SU-DHL-6 (cell line): Measurements from ENCODE around the gene KCND3.

Experiments used
- H2AFZ ChIP-seq: fragments of 200-600 bp; sonication (generic); 2 replicates; pipeline ENCODE4 v1.6.1; 2014; ENCODE audit warnings: low read depth, mild to moderate bottlenecking, moderate library complexity, mixed read lengths, antibody characterized with exemption, low read length; ENCODE audit not compliant: severe bottlenecking
- H3F3A ChIP-seq: fragments of 200-600 bp; shearing (Covaris generic); 2 replicates; pipeline ENCODE4 v1.6.0; 2016; ENCODE audit warnings: antibody characterized with exemption, mild to moderate bottlenecking; ENCODE audit not compliant: insufficient read depth
- H3K27ac ChIP-seq: fragments of 200-600 bp; sonication (generic); 2 replicates; pipeline ENCODE4 v1.5.1; 2016; ENCODE audit warnings: low read depth, mild to moderate bottlenecking, low read length, moderate library complexity, mixed read lengths
- H3K27me3 ChIP-seq: fragments of 200-600 bp; sonication (generic), shearing (Covaris generic); 2 replicates; pipeline ENCODE4 v1.6.0; 2014; ENCODE audit warnings: mild to moderate bottlenecking, low read length
- H3K36me3 ChIP-seq: fragments of 200-600 bp; sonication (generic); 2 replicates; pipeline ENCODE4 v1.6.1; 2014; ENCODE audit warnings: mild to moderate bottlenecking, low read length, mixed read lengths
- H3K4me2 ChIP-seq: fragments of 300-600, 200-600 bp; shearing (Covaris generic), sonication (generic); 2 replicates; pipeline ENCODE4 v1.6.0; 2014; ENCODE audit warnings: low read length, low read depth, mild to moderate bottlenecking; ENCODE audit not compliant: poor library complexity, severe bottlenecking
- H3K4me3 ChIP-seq: fragments of 200-600 bp; sonication (generic); 2 replicates; pipeline ENCODE4 v1.5.1; 2014; ENCODE audit warnings: antibody characterized with exemption, low read length, mild to moderate bottlenecking, mixed read lengths; ENCODE audit not compliant: insufficient read depth, poor library complexity, severe bottlenecking
- H3K79me2 ChIP-seq: fragments of 200-600 bp; sonication (generic); 2 replicates; pipeline ENCODE4 v1.6.1; 2014; ENCODE audit warnings: mild to moderate bottlenecking, low read length, moderate library complexity; ENCODE audit not compliant: insufficient read depth
- H3K9ac ChIP-seq: fragments of 200-600 bp; sonication (generic); 2 replicates; pipeline ENCODE4 v1.7.0; 2014; ENCODE audit warnings: mild to moderate bottlenecking, low read length
- H3K9me2 ChIP-seq: fragments of 200-600 bp; sonication (generic); replicated peaks from 2 replicates; pipeline ENCODE4 v1.6.1; 2014; ENCODE audit warnings: low read length; ENCODE audit not compliant: insufficient read depth
- H3K9me3 ChIP-seq: fragments of 200-600 bp; sonication (generic); 2 replicates; pipeline ENCODE4 v1.6.1; 2014; ENCODE audit warnings: low read length, mixed read lengths; ENCODE audit not compliant: insufficient read depth
- H4K20me1 ChIP-seq: fragments of 200-600 bp; sonication (generic); 2 replicates; pipeline ENCODE4 v1.6.1; 2014; ENCODE audit warnings: low read depth, mild to moderate bottlenecking, antibody characterized with exemption, low read length, moderate library complexity, mixed read lengths
- CTCF ChIP-seq: fragments of 200-600 bp; sonication (generic); IDR thresholded peaks from one replicate; pipeline ENCODE4 v1.5.1; 2017; ENCODE audit warnings: antibody characterized with exemption, mild to moderate bottlenecking, low read length, moderate library complexity; ENCODE audit not compliant: insufficient read depth, poor library complexity, severe bottlenecking
- EZH2phosphoT487 ChIP-seq: fragments of 200-600 bp; sonication (generic), shearing (Covaris generic); conservative IDR thresholded peaks from 2 replicates; pipeline ENCODE4 v1.6.1; 2018; ENCODE audit warnings: mild to moderate bottlenecking, antibody characterized with exemption, low read length, moderate library complexity, mixed read lengths

Gene KCND3

GRCh38 chr1:111887875-111888274, 101.6 kb downstream of the KCND3 start:
- Histone ChIP-seq H3K9me3 (no peaks in the 10 kb centered on the region), H3K9ac (no peak overlapping the region), H3K4me3 (no peak overlapping the region), H3K27me3 (no peaks in the 10 kb centered on the region), H2AFZ (no peak overlapping the region), H3K27ac (no peak overlapping the region), H3K9me2 (no peaks in the 10 kb centered on the region), H4K20me1 (no peaks in the 10 kb centered on the region), H3F3A (no peaks in the 10 kb centered on the region), H3K79me2 (no peaks in the 10 kb centered on the region), H3K36me3 (no peaks in the 10 kb centered on the region), H3K4me2 (no peak overlapping the region)
- no peak for TF ChIP-seq CTCF
- TF ChIP-seq EZH2phosphoT487, result no peak

DNA sequence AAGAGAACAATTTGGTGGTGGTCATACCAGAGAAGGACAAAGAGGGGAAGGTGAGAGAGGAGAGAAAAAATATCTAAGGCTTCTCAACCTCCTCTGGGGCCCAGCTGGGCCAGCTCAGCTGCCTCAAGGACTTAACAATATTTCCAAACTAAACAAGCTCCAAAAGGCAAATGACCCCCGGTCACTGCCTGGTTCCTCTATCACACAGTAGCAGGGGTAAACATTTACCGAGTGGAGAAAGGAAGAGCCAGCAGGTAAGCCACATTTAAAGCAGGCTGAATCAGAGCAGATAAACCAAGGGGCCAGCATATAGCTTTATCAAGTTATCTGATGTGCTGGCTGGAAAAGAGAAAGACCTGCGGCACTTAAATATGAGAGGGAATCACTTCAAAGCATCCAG, 102.1 kb downstream of the KCND3 start:
- H2AFZ ChIP-seq, result no peak overlapping the region
- H3K9me3 ChIP-seq, result no peaks in the 10 kb centered on the region
- H3F3A ChIP-seq, result no peaks in the 10 kb centered on the region
- H3K4me2 ChIP-seq, result no peak overlapping the region
- no peaks in the 10 kb centered on the region for H3K27me3 ChIP-seq
- H3K79me2 ChIP-seq, result no peaks in the 10 kb centered on the region
- H4K20me1 ChIP-seq, result no peaks in the 10 kb centered on the region
- H3K36me3 ChIP-seq, result no peaks in the 10 kb centered on the region
- TF ChIP-seq EZH2phosphoT487, result no peak
- no peak for TF ChIP-seq CTCF
- H3K4me3 ChIP-seq, result no peak overlapping the region
- H3K9ac ChIP-seq, result no peak overlapping the region
- no peaks in the 10 kb centered on the region for H3K9me2 ChIP-seq
- H3K27ac ChIP-seq, result no peak overlapping the region

DNA sequence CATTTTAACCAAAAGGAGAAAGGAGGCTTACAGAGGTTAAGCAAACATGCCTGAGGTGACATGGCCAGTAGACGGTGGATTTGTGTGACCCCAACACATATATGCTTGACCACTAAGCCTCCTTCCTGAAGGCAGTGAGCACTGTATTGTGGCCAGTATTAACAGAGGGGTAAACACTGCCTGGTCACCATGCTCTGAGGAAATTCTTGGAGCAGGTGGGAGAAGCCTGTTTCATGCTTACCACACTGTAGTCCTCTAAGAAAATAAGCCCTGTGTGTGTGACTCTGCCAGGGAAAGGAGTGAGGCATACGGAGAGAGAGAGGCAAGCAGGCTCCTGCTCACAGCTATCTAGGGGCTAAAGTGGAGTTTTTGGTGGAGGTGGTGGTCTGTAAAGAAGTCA, 102.7 kb downstream of the KCND3 start:
- TF ChIP-seq EZH2phosphoT487 (no peak), CTCF (no peak)
- Histone ChIP-seq H3K27me3 (no peaks in the 10 kb centered on the region), H3K4me2 (no peak overlapping the region), H3K9ac (no peak overlapping the region), H4K20me1 (no peaks in the 10 kb centered on the region), H3K4me3 (no peak overlapping the region), H3K27ac (no peak overlapping the region), H3K9me2 (no peaks in the 10 kb centered on the region), H2AFZ (no peak overlapping the region), H3K79me2 (no peaks in the 10 kb centered on the region), H3F3A (no peaks in the 10 kb centered on the region), H3K36me3 (no peaks in the 10 kb centered on the region), H3K9me3 (no peaks in the 10 kb centered on the region)
